Measurements from ENCODE around the gene NABP1.
A peak's percentile ranks its signal among the peaks of the same experiment; 100 is the strongest.

NABP1 gene

DNA sequence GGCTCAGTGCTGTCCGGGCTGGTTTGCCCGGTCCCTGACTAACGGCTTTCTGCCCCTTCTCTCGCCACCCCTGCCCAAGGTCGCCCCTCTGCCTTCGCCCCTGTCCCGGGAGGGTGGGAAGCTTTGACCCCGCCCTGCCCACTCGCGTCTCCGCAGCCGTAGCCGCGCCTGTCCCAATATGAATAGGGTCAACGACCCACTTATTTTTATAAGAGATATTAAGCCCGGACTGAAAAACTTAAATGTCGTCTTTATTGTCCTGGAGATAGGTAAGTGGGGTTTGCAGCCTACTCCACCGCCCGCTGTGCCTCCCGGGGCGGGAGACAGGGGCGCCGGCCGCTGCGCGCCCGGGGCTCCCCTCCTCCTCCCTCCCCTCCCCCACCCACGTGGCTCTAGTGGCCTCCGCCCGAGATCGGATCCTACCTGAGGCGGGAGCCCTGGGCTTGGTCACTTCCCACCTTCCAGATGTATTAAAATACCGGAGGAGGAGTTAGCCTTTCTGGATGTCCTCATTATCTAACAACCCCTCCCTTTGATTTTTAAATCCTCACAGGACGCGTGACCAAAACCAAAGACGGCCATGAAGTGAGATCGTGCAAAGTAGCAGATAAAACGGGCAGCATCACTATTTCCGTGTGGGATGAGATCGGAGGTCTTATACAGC is 633 bp downstream of the NABP1 start:
- FAIRE-seq (no peak), DNase-seq (ENCODE audit: low spot score) (peak; percentile 61)

GRCh38 chr2:191679818-191680600 is 2.1 kb downstream of the NABP1 start:
- peak; percentile 33 for DNase-seq (ENCODE audit: low spot score)
- no peak for FAIRE-seq

DNA sequence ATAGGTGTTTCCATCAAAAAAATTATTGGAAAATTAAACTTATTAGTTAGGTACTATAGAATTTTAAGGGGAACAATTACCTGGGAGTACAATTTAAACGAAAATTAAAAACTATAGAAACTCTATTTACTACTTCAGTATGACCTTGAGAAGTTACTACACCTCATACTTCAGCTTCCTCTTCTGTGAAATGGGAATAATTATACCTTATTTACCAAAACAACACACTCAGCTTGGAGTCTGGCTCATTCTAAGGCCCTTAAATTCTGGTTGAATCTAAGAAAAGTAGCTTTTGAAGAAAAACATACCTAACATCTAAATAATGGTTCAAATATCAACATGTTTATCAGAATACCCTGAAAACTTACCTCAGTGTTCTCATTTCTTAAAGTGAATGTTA is 2.7 kb downstream of the NABP1 start:
- no peak for FAIRE-seq
- no peak for DNase-seq (ENCODE audit: low spot score)

- no peak for FAIRE-seq
Observed at GRCh38 chr2:191682126-191682525, 4.2 kb downstream of the NABP1 start.

DNA sequence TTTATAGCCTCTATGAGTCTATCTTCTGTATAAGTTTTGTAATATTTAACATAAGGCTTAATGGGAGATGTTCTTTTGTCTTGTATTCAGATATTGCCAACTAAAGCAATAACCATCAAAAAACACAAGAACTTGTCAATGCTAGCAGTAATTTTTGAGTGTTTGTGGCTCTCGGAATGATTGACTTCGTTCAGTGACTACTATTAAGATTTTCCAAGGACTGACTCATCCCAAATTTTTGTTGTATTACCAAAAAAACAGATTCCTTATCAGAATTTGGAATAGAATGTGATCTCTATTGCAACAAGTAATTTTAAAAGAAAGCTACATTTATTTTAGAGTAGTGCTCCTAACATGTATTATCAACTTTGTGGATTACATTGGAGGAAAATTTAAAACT is 8.1 kb downstream of the NABP1 start:
- DNase-seq (ENCODE audit: low spot score), result no peak
- no peak for FAIRE-seq

More at GRCh38 chr2:191682126-191682525, 4.2 kb downstream of the NABP1 start:
- DNase-seq (ENCODE audit: low spot score), result no peak

- no peak for FAIRE-seq
Observed at GRCh38 chr2:191686729-191687128, 8.8 kb downstream of the NABP1 start.

GRCh38 chr2:191687867-191688266 is 9.9 kb downstream of the NABP1 start:
- no peak for FAIRE-seq
- DNase-seq (ENCODE audit: low spot score), result no peak

More at GRCh38 chr2:191686729-191687128, 8.8 kb downstream of the NABP1 start:
- DNase-seq (ENCODE audit: low spot score), result no peak

DNA sequence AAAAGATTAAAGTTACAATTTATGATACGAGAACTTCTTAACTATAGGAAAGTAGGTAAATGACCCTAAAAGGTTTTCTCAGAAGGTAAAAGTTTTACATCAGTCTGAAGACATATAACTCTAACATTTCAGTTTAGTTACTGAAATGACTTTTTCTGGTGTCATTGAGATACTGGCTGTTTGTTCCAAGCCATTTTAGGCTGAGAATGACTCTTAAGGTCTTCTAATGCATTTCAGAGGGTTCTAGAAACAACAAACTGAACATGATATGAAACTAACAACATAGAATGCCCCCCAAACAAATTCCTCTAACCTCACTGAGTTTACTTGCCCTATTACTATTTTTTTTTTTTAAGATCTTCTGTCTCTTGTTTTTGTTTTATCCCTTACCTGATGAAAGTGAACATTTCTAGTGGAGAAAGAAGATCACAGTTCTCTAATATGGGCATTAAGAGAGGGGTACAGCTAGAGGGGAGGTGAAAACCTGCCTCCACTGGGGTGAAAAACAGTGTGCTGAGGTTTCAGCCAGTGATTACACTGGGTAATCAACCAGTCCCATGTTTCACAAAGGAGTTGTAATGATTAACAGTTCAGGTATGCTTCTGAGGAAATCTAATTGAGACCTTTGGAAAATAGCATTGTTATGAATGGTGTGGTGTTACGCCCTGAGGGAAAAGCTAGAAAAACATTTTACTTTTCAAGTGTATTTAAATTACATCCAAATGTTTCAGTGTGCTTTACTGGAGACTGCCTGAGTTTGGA is 11.2 kb downstream of the NABP1 start:
- DNase-seq (ENCODE audit: low spot score), result no peak
- FAIRE-seq, result no peak

GRCh38 chr2:191690327-191690726 is 12.4 kb downstream of the NABP1 start:
- FAIRE-seq (no peak), DNase-seq (ENCODE audit: low spot score) (no peak)

GRCh38 chr2:191691016-191691735 is 13.2 kb downstream of the NABP1 start:
- FAIRE-seq, result no peak
- DNase-seq (ENCODE audit: low spot score), result peak; percentile 62

GRCh38 chr2:191691898-191692297 is 14.0 kb downstream of the NABP1 start:
- FAIRE-seq, result no peak

GRCh38 chr2:191692502-191693115 is 14.7 kb downstream of the NABP1 start:
- no peak for FAIRE-seq

More at GRCh38 chr2:191691898-191692297, 14.0 kb downstream of the NABP1 start:
- no peak for DNase-seq (ENCODE audit: low spot score)

GRCh38 chr2:191693166-191693565 is 15.2 kb downstream of the NABP1 start:
- DNase-seq (ENCODE audit: low spot score) (no peak), FAIRE-seq (no peak)

More at GRCh38 chr2:191692502-191693115, 14.7 kb downstream of the NABP1 start:
- no peak for DNase-seq (ENCODE audit: low spot score)

- DNase-seq (ENCODE audit: low spot score) (no peak), FAIRE-seq (no peak)
Observed at GRCh38 chr2:191693778-191694177, 15.8 kb downstream of the NABP1 start.

GRCh38 chr2:191696001-191696400 is 18.1 kb downstream of the NABP1 start:
- DNase-seq (ENCODE audit: low spot score) (peak; percentile 14), FAIRE-seq (no peak)

DNA sequence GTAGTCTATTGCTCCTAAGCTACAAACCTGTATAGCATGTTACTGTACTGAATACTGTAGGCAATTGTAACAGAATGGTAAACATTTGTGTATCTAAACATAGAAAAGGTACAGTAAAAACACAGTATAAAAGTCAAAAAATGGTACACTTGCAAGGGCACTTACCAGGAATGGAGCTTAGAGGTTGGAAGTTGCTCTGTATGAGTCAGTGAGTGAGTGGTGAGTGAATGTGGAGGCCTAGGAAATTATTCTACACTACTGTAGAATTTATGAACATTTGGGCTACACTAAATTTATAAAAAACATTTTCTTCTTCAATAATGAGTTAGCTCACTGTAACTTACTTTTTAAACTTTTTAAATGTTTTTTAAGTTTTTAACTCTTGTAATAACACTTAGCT is 19.0 kb downstream of the NABP1 start:
- DNase-seq (ENCODE audit: low spot score), result no peak
- FAIRE-seq, result no peak

DNA sequence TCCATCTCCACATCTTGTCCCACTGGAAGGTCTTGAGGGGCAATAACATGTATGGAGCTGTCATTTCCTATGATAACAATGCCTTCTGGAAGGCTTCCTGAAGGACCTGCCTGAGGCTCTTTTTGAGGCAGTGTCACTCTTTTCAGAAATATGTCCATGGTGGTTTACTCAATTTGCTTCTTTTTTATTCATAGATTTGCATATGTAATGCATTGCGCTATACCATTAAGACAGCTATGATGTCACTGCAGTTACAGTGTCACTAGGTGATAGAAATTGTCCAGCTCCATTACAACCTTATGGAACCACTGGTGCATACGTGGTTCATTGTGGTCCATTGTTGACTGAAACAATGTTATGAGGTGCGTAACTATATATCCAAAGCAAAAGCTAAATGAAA is 19.9 kb downstream of the NABP1 start:
- DNase-seq (ENCODE audit: low spot score) (no peak), FAIRE-seq (no peak)

DNA sequence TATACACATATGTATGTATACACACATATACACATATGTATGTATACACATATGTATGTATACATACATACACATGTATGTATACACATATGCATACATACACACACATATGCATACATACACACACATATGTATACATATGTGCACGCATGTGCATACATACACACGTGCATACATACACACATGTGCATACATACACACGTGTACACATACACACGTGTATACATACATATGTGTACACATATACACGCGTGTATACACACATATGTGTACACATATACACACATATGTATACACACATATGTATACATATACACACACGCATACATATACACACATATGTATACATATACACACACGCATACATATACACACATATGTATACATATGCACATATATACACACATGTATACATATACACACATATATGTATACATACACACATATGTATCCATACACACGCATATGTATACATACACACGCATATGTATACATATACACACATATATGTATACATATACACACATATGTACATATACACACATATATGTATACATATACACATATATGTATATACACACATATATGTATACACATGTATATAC is 21.5 kb downstream of the NABP1 start:
- no peak for DNase-seq (ENCODE audit: low spot score)
- FAIRE-seq, result peak; percentile 66

GRCh38 chr2:191701029-191701428 is 23.1 kb downstream of the NABP1 start:
- no peak for FAIRE-seq

DNA sequence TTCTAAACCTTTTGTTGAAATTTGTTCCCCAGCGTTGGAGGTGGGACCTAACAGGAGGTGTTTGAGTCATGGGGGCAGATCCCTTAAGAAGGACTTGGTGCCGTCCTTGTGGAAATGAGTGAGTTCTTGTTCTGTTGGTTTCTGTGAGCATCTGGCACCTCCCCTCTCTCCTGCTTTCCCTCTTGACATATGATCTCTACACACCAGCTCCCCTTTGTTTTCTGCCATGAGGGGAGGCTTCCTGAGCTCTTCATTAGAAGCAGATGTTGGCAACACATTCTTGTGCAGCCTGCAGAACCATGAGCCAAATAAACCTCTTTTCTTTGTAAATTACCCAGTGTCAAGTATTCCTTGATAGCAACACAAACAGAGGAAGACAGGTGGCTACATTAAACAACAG is 23.8 kb downstream of the NABP1 start:
- FAIRE-seq (no peak), DNase-seq (ENCODE audit: low spot score) (no peak)

More at GRCh38 chr2:191701029-191701428, 23.1 kb downstream of the NABP1 start:
- DNase-seq (ENCODE audit: low spot score), result no peak

Data from urothelium cell line (cell line).